Neutrophil (primary cell): ENCODE data around the gene AK1.

Experiments used
- H3K27ac ChIP-seq: fragments of 200-600 bp; sonication (generic); 2 replicates; pipeline ENCODE4 v1.5.1; 2016; ENCODE audit warnings: mild to moderate bottlenecking, moderate library complexity
- H3K27me3 ChIP-seq: fragments of 200-600 bp; sonication (generic); 2 replicates; pipeline ENCODE4 v1.6.0; 2016; ENCODE audit warnings: mild to moderate bottlenecking
- H3K36me3 ChIP-seq: fragments of 200-600 bp; sonication (generic); 2 replicates; pipeline ENCODE4 v1.5.1; 2017
- H3K4me1 ChIP-seq, 2 experiments: fragments of 200-600 bp in 1 of 2; sonication (generic) in 1 of 2; 1 replicate in 1 of 2; 2 replicates in 1 of 2; pipeline versions ENCODE4 v1.5.1 to v1.6.1; 2013 to 2016; ENCODE audit warnings: low read depth in 1 of 2, low read length in 1 of 2, mild to moderate bottlenecking in 1 of 2, moderate library complexity in 1 of 2; ENCODE audit not compliant: control insufficient read depth in 1 of 2, insufficient read depth in 1 of 2
- H3K4me3 ChIP-seq, 2 experiments: fragments of 200-600 bp in 1 of 2; sonication (generic) in 1 of 2; 1 replicate in 1 of 2; 2 replicates in 1 of 2; pipeline ENCODE4 v1.5.1; 2013 to 2016; ENCODE audit warnings: low read depth in 1 of 2, low read length in 1 of 2, mild to moderate bottlenecking in 1 of 2, moderate library complexity in 1 of 2
- H3K9me3 ChIP-seq: fragments of 200-600 bp; sonication (generic); 2 replicates; pipeline ENCODE4 v1.5.1; 2016
- CTCF ChIP-seq: fragments of 200-600 bp; sonication (generic); IDR thresholded peaks from 2 replicates; pipeline ENCODE4 v1.5.1; 2016; ENCODE audit warnings: antibody characterized with exemption

The AK1 gene

GRCh38 chr9:127860260-127860659 lies 17.2 kb downstream of the AK1 start:
- Histone ChIP-seq H3K4me3 (no peak overlapping the region), H3K9me3 (no peaks in the 10 kb centered on the region), H3K27me3 (no peaks in the 10 kb centered on the region), H3K27ac (no peak overlapping the region), H3K4me1 (peaks cover 25 to 26% of the 10 kb centered on the region in 2 experiments), H3K36me3 (no peaks in the 10 kb centered on the region)
- TF ChIP-seq CTCF, result no peak

GRCh38 chr9:127858041-127858512 lies 19.4 kb downstream of the AK1 start:
- no peaks in the 10 kb centered on the region for H3K9me3 ChIP-seq
- H3K4me1 ChIP-seq, result peaks cover 33 to 34% of the 10 kb centered on the region in 2 experiments
- H3K27me3 ChIP-seq, result peaks cover 15% of the 10 kb centered on the region
- TF ChIP-seq CTCF, result no peak
- no peak overlapping the region for H3K27ac ChIP-seq
- no peak overlapping the region for H3K4me3 ChIP-seq
- H3K36me3 ChIP-seq, result no peaks in the 10 kb centered on the region

GRCh38 chr9:127857278-127857677 lies 20.2 kb downstream of the AK1 start:
- Histone ChIP-seq H3K27ac (no peak overlapping the region), H3K27me3 (peaks cover 15% of the 10 kb centered on the region), H3K9me3 (no peaks in the 10 kb centered on the region), H3K36me3 (no peaks in the 10 kb centered on the region), H3K4me1 (peaks cover 25 to 26% of the 10 kb centered on the region in 2 experiments), H3K4me3 (no peak overlapping the region)
- TF ChIP-seq CTCF, result no peak

GRCh38 chr9:127856729-127857116 lies 20.8 kb downstream of the AK1 start:
- Histone ChIP-seq H3K4me1 (peaks cover 20 to 21% of the 10 kb centered on the region in 2 experiments), H3K27ac (no peak overlapping the region), H3K27me3 (peaks cover 15% of the 10 kb centered on the region), H3K9me3 (no peaks in the 10 kb centered on the region), H3K36me3 (no peaks in the 10 kb centered on the region), H3K4me3 (no peak overlapping the region)
- no peak for TF ChIP-seq CTCF

- Histone ChIP-seq H3K27me3 (peaks cover 15% of the 10 kb centered on the region), H3K36me3 (no peaks in the 10 kb centered on the region), H3K4me1 (peaks cover 15 to 16% of the 10 kb centered on the region in 2 experiments), H3K27ac (no peak overlapping the region), H3K9me3 (no peaks in the 10 kb centered on the region), H3K4me3 (no peak overlapping the region)
- no peak for TF ChIP-seq CTCF
Measured at GRCh38 chr9:127856094-127856728, 21.3 kb downstream of the AK1 start.
